Dermis microvascular lymphatic vessel endothelial cell (primary cell): ENCODE results near the gene TRIM36. TPM values are rescaled to one million over a fixed set of nuclear protein-coding genes. Genes with fewer than 3 reads are reported as not detected.

Experiments used
- DNase-seq, 2 donors: peaks; one replicate each; pipeline versions ENCODE4 v3.0.0 to v3.0.0-alpha.2; 2010; ENCODE audit warnings: low read depth in 2 of 2
- total RNA-seq: library from RNA; depleted of rRNA; stranded (reverse); fragments of >200 nt; gene quantifications from 2 replicates; pipeline ENCODE4 v1.2.1, GENCODE V29; 2014

TRIM36 gene
- total RNA-seq, 1 donor from 2014 or later = 0.26 TPM

DNA sequence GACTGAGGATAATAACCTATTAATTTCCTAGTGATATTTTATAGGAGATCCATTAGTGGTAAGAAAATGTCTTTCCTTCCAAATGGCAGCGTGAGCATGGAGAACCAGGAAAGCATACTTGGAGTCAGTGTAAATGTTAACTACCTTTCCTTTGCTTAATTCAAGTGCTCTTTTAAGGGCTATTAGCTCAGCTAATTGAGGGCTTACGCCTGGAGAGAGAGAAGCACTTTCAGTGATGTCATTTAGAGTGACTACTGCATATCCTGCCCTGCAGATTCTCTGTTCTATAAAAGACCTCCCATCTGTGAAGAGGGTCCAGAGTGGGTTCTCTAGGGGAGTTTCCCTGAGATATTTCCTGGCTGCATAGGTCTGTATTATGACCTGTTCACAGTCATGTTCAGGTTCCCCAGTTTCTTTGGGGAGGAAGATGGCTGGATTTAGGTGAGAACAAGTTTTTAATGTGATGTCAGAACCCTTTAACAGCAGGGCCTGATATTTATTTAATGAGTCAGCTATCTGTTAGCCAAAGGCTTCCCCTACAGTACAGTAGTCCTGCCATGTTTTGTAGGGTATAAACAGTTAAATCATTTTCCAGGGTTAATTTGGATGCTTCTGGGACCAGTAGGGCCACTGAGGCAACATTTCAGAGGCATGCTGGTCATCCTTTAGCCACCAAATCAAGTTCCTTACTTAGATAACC lies 89.6 kb downstream of the TRIM36 start:
- no peak for DNase-seq

Other genes with a start within 250 kb of the TRIM36 start
- gene PGGT1B, start 93.0 kb upstream of the TRIM36 start, total RNA-seq = 14.5 and 17.4 TPM in 2 replicates
- gene CCDC112, start 126.7 kb upstream of the TRIM36 start, total RNA-seq = 1.4 and 2.1 TPM in 2 replicates